Ishikawa (cell line): ENCODE measurements around the gene PLCL2.
A peak's percentile ranks its signal among the peaks of the same experiment; 100 is the strongest.

Source experiments
- CEBPB ChIP-seq: IDR thresholded peaks from 2 replicates; pipeline ENCODE4 v1.6.1; 2012
- CREB1 ChIP-seq: IDR thresholded peaks from 2 replicates; pipeline ENCODE4 v1.6.1; 2012; ENCODE audit warnings: low read depth
- EGR1 ChIP-seq: IDR thresholded peaks from 2 replicates; pipeline ENCODE4 v1.6.1; 2012
- EP300 ChIP-seq: IDR thresholded peaks from 2 replicates; pipeline ENCODE4 v1.6.1; 2012; ENCODE audit warnings: borderline replicate concordance
- FOXM1 ChIP-seq: IDR thresholded peaks from 2 replicates; pipeline ENCODE4 v1.6.1; 2012; ENCODE audit warnings: low read depth, borderline replicate concordance
- MAX ChIP-seq: IDR thresholded peaks from 2 replicates; pipeline ENCODE4 v1.6.1; 2012
- NFIC ChIP-seq: IDR thresholded peaks from 2 replicates; pipeline ENCODE4 v1.6.1; 2012
- RAD21 ChIP-seq: IDR thresholded peaks from 2 replicates; pipeline ENCODE4 v1.6.1; 2012; ENCODE audit warnings: low read depth
- REST ChIP-seq: IDR thresholded peaks from 2 replicates; pipeline ENCODE4 v1.6.1; 2012; ENCODE audit warnings: low read depth, mild to moderate bottlenecking
- TAF1 ChIP-seq: IDR thresholded peaks from 2 replicates; pipeline ENCODE4 v1.6.1; 2012; ENCODE audit warnings: low read depth, mild to moderate bottlenecking
- TCF12 ChIP-seq: IDR thresholded peaks from 2 replicates; pipeline ENCODE4 v1.6.1; 2012; ENCODE audit warnings: low read depth
- TEAD4 ChIP-seq: IDR thresholded peaks from 2 replicates; pipeline ENCODE4 v1.6.1; 2012
- USF1 ChIP-seq: IDR thresholded peaks from 2 replicates; pipeline ENCODE4 v1.6.1; 2012
- YY1 ChIP-seq: IDR thresholded peaks from 2 replicates; pipeline ENCODE4 v1.6.1; 2012; ENCODE audit warnings: low read depth
- ZBTB7A ChIP-seq: IDR thresholded peaks from 2 replicates; pipeline ENCODE4 v1.6.1; 2012; ENCODE audit warnings: low read depth

Gene PLCL2

GRCh38 chr3:16993227-16993626, 108.5 kb downstream of the PLCL2 start:
- peak; percentile 21; the same call in 1 of the 2 replicates for TF ChIP-seq CEBPB
- no peak for TF ChIP-seq RAD21
- TF ChIP-seq EP300, result no peak
- no peak for TF ChIP-seq YY1

- TF ChIP-seq EP300 (no peak), FOXM1 (no peak)
These were observed 110.2 kb downstream of the PLCL2 start for GRCh38 chr3:16994854-16995525.

GRCh38 chr3:16995601-16996000, 110.8 kb downstream of the PLCL2 start:
- TF ChIP-seq FOXM1, result no peak
- TF ChIP-seq TAF1, result no peak
- TF ChIP-seq USF1, result no peak
- TF ChIP-seq YY1, result no peak
- TF ChIP-seq TCF12, result no peak
- no peak for TF ChIP-seq CEBPB
- TF ChIP-seq CREB1, result no peak

GRCh38 chr3:16998236-16998923, 113.6 kb downstream of the PLCL2 start:
- TF ChIP-seq RAD21 (no peak), EGR1 (no peak), CREB1 (no peak), REST (no peak), YY1 (no peak), CEBPB (no peak), TEAD4 (no peak), MAX (no peak), NFIC (no peak), EP300 (no peak), TAF1 (no peak), TCF12 (no peak), USF1 (no peak), FOXM1 (no peak)

- TF ChIP-seq FOXM1 (no peak), EGR1 (no peak), TEAD4 (no peak), RAD21 (no peak), CEBPB (no peak), TCF12 (no peak), EP300 (no peak), REST (no peak), ZBTB7A (no peak), YY1 (no peak), NFIC (no peak), TAF1 (no peak), MAX (no peak), CREB1 (no peak), USF1 (no peak)
These were observed 114.4 kb downstream of the PLCL2 start for GRCh38 chr3:16999161-16999560.

GRCh38 chr3:16999871-17000270, 115.1 kb downstream of the PLCL2 start:
- TF ChIP-seq CEBPB, result no peak
- no peak for TF ChIP-seq MAX
- TF ChIP-seq EGR1, result no peak
- TF ChIP-seq CREB1, result no peak
- TF ChIP-seq EP300, result no peak
- TF ChIP-seq YY1, result no peak
- TF ChIP-seq ZBTB7A, result no peak
- TF ChIP-seq TAF1, result no peak
- TF ChIP-seq USF1, result no peak
- no peak for TF ChIP-seq FOXM1
